Inflammatory macrophage treated with lipopolysaccharide for 4 hours (primary cell): ENCODE data around the gene CCDC51.
"Not testable (repeated sequence)": the region's sequence is repeated elsewhere in the genome, so short reads cannot be mapped to it uniquely, and the experiment has no call there.

Source experiments
- DNase-seq: peaks from one replicate; pipeline ENCODE4 v3.0.0-alpha.2; 2020

Gene CCDC51

DNA sequence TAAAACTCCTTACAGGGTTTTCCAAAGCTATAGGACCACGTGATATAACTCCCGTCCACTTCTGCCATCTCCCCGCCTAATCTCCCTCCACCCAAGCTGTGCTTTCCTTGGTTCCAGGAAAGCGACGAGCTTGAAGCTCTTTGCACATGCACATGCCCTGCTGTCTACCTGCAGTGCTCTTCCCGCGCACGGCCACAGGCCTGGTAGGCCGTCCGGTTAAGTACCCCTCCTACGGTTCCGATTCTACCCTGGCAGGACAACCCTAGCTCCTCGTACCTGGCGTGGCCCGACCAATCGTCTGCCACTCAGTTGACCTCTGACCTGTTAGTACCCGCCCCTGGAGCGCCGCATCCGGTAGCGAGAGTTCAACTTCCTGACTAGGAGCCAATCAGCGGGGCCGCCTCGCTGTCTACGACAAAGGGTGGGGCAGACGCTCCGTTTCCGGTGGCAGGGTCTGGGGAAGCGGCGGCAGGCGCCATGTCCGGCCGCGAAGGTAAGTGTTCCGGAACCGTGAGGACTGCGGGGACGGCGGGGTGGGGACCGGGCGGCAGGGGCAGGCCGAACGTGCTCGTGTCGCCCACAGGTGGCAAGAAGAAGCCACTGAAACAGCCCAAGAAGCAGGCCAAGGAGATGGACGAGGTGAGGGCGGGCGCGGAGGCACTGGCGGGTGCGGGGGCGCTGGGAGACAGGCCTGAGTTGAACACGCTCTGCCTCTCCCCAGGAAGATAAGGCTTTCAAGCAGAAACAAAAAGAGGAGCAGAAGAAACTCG is at the start of gene CCDC51, which contains the start of gene TMA7:
TSS of gene CCDC51 (minus strand) at position 300 of the 770 bp plus-strand sequence. CDS start 4,991 bp downstream, outside the sequence.
TSS of gene TMA7 (plus strand) at position 438 of the 770 bp plus-strand sequence. CDS start at position 478, 40 bp downstream.
- DNase-seq, result peak; percentile 99

GRCh38 chr3:48486952-48487351 is 47.0 kb upstream of the CCDC51 start:
- DNase-seq, result no peak

- not testable (repeated sequence) for DNase-seq
These were observed 42.9 kb upstream of the CCDC51 start for GRCh38 chr3:48482822-48483221.

DNA sequence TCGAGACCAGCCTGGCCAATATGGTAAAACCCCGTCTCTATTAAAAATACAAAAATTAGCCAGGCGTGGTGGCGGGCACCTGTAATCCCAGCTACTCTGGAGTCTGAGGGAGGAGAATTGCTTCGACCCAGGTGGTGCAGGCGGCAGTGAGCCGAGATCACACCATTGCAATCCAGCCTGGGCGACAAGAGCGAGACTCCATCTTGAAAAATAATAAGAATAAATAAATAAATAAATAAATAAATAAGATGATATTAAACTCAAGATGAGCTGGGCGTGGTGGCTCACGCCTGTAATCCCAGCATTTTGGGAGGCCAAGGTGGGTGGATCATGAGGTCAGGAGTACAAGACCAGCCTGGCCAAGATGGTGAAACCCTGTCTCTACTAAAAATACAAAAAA is 41.0 kb upstream of the CCDC51 start:
- not testable (repeated sequence) for DNase-seq

DNA sequence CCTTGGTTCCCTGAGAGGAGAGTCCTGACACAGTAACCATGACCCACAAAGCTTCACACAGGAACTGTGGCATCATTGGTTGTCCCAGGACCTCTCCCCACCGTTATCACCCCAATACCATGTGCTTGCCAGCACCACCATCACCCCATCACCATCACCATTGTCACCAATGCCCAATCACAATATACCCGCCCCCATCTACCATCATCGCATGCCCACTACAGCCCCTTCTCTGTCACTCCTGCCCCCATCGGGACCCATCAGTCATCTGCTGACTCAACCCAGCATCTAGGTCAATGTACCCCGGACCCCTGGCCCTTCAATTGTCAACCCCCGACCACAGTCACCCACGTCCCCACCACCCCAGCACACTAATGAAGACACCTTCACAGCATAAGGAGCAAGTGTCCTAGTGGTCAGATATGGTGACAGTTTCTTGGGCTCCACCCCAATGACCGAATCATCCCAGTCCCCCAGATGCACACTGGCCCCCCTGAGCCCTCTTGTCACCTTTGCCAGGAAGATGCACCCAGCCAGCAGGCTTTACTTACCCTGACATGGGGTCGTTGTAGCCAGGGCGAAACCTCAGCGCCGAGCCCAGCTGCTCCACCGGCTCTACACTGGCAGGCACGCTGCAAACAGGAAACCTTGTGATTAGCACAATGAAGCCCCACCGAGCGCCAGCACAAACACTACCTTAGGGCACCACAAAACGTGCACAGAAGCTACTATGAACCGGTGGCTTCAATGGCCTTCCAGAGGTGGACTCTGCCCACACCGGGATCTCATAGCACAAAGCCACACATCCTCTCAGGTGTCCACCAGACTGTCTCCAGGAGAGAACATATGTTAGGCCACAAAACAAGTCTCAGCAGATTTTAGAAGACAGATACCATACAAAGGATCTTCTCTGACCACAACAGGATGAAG is 39.0 kb upstream of the CCDC51 start:
- no peak for DNase-seq

DNA sequence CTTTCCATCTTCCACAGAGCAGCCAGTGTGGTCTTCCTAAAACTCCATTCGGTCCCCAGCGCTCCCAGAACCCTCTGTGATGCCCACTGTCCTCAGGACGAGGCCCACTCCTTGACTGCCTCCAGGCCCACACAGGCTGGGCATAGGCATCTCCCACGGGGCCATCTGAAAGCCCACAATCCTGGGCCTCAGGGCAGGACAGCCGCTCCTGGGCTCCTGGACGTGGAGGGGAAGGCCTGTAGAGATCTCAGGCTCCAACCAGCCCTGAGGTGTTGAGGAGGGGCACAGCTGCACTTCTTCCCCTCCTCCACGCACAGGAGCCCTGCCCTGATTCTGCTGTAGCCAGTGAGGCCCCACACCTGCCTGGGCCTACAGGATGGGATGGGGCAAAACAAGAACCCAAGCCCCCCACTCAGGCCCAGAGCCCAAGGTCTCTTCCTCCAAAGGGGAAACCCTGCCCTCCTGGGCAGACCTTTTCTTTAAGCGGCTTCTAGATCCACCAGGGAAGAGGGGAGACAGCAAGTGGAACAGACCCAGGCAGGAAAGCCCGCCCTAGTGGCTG is 38.1 kb upstream of the CCDC51 start:
- DNase-seq, result no peak

GRCh38 chr3:48476426-48477053 is 36.6 kb upstream of the CCDC51 start:
- no peak for DNase-seq

GRCh38 chr3:48475188-48475587 is 35.3 kb upstream of the CCDC51 start:
- no peak for DNase-seq

- no peak for DNase-seq
These were observed 34.7 kb upstream of the CCDC51 start for GRCh38 chr3:48474619-48475018.

GRCh38 chr3:48474031-48474430 is 34.1 kb upstream of the CCDC51 start:
- DNase-seq, result not testable (repeated sequence)

GRCh38 chr3:48473617-48473952 is 33.7 kb upstream of the CCDC51 start:
- DNase-seq, result no peak

DNA sequence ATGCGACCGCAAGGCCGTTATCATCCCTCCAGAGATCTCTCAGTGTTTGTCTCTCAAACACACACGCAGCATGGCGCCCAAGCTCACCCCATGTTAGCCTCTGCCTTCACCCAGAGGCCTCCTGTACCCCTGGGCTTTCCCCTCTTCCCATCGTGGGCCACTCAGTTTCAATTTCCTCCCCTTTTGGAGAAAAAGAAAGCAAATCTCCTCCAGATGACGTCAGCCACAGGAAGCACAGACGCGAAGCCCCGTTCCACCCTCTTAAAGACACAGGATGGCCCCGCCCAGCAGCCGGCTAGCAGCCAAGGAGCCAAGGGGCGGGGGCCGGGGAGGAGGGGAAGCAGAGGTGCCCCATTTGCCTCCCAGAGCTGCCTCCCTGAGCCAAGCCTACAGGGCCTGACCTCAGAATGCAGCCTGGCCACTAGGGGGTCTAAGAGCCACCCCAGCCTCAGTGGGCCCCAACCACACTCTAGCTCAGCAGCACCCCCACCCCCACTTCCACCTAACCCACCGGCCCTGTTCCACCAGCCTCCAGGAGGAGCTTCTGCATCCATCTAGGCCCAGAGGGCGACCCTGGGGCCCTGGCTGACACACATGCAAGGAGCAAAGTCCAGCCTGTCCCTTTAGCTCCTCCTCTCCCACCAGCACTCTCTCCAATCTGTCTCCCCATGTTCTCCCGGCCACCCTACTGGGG is 33.2 kb upstream of the CCDC51 start:
- peak; percentile 100 for DNase-seq

DNA sequence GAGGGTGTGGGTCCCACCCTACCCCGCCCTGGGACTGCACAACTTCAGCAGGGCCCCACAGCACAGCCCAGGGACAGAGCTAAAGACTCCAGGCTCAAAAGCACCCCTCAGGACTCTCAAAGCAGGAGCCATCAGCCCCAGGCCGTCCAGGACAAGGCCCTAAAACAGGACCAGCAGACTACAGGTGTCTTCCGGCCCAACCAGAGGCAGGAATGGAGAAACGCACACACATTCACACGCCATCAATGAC is 32.7 kb upstream of the CCDC51 start:
- peak; percentile 28 for DNase-seq

DNA sequence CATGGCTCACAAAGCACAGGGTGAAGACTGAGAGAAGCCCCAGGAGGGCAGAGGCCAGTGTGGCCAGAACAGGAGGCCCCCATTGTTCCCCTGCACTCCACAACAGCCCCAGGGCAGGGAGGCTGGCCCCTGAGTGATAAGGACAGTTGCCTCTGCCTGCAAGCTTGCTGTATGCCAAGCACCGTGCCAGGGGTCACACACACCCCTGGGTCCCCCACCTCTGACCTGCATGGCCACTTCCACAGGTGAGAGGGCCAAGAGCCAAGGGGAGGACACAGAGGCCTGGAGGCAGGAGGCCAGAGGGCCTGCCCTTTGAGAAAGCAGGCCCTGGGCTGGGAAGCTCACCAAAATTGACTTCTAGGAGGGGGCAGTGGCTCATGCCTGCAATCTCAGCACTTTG is 30.4 kb upstream of the CCDC51 start:
- no peak for DNase-seq

DNA sequence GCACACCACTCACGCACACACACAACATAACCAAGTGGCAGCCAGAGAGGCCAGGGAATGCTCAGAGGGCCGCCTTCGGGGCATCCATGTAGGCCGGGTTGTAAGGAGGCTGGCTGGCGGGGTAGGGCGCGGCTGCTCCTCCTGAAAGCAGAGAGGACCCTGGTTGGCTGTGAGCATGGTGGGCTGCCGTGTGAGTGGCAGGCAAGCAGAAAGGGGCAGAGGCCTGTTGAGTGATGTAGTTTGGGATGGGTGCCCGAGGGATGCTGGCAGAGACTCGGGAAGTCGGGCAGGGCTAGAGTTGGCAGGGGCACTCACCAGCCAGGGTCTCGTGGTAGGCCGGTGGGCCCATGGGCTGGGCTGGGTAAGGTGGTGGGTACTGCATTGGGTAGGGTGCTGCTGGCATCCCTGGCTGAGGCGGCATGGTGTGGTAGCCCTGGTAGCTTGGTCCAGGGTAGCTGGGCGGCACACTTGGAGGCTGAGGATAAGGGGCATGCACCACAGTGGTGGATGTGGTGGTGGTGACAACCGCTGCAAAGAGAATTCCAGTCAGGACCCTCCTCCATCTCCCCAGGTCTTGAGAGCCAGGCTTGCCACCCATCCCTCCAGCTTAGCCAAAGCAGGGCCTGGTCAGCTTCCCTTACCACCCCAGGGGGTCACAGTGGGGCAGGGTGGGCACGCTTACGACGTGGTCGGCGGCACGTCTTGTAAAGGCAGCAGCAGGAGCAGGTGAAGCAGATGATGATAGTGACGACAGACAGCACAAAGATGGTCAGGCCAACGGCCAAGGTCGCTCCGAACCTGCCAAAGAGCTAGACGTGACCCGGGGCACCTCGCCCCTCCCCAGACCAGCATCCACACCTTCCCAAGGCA is 29.4 kb upstream of the CCDC51 start:
- DNase-seq, result no peak

- DNase-seq, result no peak
These were observed 28.4 kb upstream of the CCDC51 start for GRCh38 chr3:48468329-48468731.

- no peak for DNase-seq
These were observed 27.8 kb upstream of the CCDC51 start for GRCh38 chr3:48467473-48468267.

- no peak for DNase-seq
These were observed 27.2 kb upstream of the CCDC51 start for GRCh38 chr3:48467110-48467454.

DNA sequence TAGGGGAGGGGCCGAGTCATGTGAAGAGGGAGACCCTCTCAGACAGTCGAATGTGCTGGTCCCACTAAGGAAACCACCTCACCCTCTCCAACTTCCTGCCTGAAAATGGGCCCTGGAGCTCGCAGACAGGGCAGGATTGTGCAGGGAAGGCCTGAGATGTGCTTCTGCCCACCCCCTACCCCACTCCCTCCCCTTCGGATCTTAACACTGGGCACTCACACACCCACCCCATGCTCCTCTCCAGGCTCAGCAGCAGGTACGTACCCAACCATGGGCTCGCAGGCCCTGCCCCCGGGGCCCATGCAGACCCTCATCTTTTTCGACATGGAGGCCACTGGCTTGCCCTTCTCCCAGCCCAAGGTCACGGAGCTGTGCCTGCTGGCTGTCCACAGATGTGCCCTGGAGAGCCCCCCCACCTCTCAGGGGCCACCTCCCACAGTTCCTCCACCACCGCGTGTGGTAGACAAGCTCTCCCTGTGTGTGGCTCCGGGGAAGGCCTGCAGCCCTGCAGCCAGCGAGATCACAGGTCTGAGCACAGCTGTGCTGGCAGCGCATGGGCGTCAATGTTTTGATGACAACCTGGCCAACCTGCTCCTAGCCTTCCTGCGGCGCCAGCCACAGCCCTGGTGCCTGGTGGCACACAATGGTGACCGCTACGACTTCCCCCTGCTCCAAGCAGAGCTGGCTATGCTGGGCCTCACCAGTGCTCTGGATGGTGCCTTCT is 26.6 kb upstream of the CCDC51 start:
- no peak for DNase-seq
